Measurements from ENCODE around the gene ZNF469.

Gene ZNF469

DNA sequence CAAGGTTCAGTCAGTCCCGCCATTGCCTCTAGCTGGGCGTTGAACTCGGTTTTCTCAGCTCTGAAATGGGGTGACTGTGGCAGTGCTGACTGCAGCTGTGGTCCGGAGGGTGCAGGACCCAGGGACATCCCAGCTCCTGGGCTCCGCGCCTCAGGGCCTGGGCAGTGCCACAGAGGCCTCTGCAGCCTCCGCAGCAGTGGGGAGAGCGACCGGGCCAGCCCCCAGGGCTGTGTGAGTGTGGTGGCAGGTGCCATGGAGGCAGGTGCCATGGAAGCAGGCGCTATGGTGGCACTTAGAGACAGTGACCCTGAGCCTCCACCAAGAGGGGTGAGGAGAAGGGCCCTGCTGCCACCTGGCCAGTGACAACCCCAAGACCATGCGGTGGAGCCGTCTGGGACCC lies 30.9 kb downstream of the ZNF469 start:
- no peak for DNase-seq

DNA sequence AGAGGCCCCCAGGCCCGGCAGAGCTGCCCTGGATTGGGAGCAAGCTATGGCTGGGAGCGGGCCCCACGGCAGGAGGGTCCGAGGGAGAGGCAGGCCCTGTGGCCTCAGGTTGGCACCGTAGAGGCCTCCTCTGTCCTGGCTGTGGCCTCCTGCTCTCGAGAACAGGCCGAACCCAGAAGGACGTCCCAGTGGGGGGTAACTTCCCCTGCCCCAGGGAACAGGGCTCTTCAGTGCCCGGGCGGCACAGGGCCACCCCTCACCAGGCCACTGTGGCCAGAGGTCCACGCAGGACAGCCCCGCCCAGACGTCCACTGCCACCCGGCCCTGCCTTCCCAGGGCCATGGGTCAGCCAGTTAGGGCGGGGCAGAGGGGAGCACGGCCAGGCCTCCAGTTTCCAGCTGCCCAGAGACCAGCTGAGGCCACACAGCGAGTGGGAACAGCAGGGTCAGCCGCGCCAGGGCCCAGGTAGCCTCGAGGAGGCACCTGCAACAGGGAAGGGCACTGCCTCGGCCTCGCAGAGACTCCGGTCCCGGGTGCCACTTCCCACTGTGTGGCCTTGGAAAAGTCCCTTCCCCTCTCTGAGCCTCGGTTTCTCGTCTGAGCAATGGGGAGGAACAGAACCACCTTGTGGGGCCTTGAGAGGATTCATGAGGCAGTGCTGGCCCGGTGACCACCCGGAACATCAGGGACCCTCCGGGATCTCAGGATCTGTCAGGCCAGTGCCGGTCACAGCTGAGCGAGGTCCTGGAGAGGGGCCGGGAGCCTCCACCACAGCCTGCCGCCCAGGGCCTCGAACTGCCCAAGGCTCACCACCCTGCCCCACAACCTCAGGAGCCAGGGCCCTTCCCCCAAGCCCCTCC lies 32.0 kb downstream of the ZNF469 start:
- DNase-seq, result no peak

DNA sequence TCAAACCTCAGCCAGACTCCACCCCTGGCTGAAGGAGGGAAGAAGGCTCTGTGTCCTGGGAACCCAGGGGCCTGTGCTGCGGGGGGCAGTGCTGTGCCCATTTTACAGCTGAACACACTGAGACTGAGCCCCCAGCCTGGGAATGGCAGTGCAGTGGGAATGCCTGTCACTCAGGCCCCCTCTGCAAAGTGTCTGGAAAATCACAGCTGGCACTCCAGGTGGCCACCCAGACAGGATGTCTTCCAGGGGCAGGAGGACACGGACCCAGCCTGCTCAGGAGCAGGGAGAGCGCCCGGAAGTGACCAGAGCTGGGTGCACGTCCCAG lies 32.6 kb downstream of the ZNF469 start:
- DNase-seq, result no peak

DNA sequence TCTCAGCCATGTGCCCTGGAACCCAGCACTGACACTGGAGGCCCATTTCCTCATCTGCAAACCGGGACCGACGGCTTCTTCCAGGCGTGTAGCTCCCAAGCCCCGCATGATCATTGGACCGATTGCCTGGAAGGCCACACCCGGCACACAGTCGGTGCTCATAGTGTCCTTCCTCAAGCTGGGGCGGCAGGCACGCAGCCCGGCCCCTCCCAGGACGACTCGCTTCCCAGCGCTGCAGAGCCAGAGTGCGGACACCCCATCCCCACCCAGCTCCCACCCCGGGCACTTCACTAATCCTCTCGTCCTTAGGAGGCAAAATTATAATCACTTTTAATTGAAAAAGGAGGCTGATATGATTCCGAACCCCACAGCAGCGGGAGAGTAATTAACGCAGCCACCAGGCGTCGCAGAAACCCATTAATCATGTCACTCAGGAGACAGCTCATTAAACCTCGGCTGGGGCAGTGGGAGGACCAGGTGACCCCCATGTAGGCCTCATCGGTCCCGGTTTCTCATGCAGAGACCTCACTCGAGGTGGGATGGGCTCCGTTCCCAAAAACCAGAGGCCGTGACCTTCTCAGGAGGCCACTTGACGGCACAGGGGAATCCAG lies 33.1 kb downstream of the ZNF469 start:
- DNase-seq, result peak; percentile 29

DNA sequence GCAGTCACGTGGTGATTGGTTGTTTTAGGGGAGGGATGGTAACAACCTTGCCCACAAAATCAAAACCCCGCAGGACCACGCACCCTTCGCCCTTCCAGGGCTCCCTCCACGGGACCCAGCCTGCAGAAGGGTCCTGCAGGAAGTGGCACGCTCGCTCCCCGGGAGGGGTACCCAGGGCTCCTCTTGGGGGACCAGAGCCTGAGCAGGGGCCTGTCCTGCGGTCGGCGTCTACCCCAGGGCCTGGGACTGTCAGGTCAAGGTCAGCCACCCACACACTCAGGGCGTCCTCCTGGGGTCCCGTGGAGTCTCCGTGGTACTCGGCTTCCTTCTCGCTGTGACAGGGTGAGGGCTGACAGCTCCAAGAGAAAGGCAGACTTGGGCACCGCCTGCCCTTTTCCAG lies 33.9 kb downstream of the ZNF469 start:
- DNase-seq, result no peak

DNA sequence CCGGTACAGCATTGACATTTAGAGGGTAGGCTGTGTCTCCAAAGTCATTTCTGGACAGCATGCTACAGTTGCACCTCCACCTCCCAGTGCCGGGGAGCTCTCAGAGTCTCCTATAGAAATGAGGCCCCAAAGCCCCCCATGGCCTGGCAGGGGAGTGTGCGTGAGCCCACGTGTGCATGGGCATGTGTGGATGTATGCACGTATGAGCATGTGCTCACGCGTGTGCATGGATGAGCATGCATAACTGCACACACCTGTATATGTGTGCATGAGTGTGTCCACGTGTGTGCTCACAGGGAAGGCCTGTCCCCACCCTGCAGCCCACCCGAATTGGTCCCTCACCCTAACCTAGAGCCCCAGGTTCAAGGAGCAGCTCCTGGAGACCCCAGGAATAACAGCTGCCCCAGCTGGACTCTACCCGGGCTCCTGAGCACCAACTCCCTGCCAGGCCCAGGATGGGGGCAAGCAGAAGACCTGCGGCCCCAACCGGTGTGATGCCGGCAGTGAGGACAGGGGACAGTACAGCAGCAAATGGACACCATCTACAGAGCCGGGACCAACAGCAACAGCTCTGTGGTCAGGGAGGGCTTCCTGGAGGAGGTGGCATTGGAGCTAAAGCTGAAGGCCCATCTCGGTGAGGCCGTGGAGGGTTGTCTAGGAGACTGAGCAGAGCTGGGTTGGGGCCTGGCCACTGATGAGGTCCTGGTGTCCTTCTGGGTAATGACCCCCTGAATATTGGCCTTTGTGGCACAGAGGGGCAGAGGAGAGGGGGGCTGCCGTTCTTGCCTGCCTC lies 35.1 kb downstream of the ZNF469 start:
- DNase-seq, result no peak

DNA sequence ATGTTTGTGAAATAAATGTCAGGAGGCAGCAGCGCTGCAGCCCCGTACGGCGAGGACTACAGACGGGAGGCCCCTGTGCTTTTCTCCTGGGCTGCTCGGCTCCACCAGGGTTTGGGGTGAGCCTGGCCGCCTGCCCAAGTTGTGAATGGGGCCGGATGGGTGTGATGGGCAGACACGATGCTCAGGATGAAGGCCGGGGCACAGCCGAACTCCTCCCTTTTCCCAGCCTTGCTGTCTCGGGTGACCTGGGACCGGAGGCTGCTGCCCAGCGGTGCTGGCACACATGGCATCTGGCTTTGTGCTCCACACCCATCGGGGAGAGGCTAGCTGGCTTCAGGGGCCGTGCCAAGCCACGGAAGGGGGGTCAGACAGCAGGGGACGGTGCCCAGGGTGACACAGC lies 36.1 kb downstream of the ZNF469 start:
- DNase-seq, result no peak

DNA sequence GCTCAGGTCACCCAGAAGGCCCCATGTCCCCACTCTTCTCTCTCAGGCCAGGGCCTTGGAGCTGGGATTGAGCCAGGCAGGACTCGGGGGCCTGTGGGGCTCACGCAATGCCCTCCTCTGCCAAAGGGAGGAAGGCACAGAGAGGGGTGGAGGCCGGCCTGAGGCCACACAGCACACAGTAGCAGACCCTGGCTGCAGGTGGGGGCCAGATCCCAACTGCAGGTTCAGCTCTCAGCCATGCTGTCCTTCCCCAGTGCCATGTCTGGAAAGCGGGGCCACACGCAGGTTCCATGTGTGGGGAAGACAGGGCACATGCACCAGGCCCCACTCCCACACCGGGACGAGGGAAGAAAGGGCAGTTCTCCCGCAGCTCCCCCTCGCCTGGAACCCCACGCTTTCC lies 37.0 kb downstream of the ZNF469 start:
- DNase-seq, result no peak

DNA sequence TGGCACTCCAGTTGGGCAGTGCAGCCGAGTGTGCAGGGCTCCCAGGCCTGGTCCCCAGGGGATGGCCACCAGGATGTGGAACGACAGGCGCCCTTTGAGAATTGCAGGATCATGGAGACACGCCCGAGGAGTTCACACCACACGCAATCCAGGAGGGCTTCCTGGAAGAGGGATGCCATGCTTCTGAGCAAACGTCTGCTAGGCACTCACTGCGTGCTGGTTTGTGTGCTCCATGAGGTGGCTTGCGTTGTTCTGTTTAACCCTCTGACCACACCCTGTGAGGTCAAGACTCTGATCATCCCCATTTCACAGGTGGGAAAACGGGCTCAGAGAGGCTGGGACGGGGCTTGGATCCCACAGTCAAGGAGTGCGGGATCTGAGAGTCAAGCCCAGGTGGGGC lies 37.7 kb downstream of the ZNF469 start:
- no peak for DNase-seq

DNA sequence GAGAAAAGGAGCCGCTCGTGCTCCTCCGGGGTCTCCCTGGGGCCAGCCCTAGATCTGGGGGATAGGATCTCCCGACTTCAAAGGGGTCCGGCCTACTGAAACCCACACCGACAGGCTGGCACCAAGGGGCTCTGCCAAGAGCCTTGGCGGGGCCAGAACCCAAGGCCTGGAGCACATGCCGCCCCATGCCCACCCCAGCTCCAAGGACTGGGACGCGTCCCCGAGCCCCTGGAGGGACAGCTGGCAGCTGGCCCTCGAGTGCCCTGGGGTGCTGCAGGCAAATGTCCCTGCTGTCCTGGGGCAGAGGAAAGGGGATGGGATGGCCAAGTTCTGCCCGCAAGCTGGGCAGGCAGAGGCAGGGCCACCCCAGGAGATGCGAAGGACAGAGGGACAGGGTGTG lies 38.5 kb downstream of the ZNF469 start:
- no peak for DNase-seq

DNA sequence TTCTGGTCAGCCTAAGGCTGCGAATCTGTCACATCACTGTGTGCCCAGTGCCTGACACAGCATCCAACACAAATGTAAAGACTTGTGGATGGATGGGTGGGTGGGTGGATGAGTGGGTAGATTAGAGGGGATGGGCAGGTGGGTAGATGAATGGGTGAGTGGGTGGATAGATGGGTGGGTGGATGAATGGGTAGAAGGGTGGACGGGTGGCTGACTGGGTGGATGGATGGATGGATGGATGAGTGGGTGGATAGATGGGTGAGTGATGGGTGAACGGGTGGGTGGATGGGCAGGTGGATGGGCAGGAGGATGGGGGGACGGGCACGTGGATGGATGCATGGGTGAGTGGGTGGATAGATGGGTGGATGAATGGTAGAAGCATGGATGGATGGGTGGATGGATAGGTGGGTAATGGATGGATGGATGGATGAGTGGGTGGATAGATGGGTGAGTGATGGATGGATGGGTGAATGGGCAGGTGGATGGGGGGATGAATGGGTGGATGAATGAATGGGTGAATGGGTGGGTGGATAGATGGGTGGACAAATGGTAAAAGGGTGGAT lies 39.2 kb downstream of the ZNF469 start:
- no peak for DNase-seq

DNA sequence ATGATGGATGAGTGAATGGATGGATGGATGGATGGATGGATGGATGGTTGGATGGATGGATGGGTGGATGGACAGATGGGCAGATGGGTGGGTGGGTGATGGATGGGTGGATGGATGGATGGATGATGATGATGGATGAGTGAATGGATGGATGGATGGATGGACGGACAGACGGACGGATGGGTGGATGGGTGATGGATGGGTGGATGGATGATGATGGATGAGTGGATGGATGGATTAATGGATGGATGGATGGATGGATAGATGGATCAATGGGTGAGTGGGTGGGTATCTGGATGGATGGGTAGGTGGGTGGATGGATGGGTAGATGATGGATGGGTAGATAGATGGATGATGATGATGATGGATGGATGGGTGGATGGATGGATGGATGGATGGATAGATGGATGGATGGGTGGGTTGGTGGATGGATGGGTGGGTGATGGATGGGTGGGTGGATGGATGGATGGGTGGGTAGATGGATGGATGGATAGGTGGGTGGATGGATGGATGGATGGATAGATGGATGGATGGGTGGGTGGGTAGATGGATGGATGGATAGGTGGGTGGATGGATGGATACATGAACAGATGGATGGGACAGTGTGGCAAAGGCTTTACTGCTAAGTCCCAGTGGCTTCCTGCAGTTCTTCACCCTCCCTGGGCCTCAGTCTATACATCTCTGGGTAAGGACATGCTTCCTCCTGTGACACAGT lies 40.1 kb downstream of the ZNF469 start:
- no peak for DNase-seq

DNA sequence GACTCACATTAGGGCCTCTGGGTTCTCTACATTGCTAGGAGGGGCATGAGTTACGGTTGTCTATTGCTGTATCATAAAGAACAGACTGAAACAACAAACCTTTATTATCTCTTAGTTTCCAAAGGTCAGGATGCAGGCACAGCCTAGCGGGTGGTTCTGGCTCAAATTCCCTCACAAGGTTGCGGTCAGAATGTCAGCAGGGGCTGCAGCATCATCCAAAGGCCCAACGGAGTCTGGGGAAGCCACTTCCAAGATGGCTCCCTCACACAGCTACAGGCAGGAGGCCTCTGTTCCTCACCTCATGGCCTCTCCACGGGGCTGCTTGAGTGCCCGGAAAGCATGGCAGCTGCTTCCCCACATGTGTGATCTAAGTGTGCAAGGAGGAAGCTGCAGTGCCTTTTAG lies 40.7 kb downstream of the ZNF469 start:
- no peak for DNase-seq

DNA sequence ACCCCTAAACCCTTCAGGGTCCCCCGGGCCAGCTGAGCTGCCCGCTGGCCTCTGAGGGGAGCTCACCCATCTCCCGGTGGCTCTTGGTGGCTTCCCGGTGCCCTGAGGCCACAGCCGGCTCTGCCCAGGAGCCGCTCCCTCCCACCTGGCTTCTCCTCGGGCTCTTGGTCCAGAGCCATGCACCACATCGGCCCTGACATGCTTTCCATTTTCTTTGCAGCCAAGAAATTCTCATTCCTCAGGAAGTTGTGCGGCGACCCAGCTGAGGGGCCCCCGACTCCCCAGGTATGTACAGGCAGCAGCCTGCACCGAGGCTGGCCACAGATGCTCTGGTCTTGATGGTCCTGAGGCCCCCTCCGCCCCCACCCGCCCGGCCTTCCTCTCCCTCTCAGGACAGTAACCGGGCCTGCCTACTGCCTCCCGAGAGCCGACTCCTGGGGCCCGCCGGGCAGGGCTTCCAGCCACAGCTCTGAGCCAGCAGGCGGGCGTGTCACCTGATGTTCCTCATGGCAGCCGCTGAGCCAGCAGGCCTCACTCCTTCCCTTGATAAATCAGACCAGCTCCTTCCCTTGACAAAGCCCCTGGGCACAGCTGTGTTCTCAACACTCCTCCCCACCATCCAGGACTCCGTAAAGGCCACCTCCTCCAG lies 42.0 kb downstream of the ZNF469 start:
- DNase-seq, result no peak

DNA sequence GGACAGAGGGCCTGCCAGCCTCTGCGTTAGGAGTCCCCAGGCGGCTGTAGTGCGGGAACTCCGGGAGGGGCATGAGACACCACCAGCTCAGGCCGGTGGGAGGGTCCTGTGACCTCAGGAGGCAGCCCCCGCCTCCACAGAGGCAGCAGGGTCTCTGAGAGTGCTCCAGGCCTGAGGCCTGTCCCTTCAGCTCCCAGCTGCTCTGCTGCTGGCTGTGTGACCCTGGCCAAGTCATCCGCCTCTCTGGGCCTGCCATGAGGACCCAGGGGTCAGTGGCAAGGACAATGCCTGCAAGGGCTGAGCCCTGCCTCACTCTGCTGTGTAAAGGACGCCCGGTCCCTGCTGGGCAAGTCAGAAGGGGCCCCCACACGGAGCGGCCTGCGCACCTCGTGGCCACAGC lies 43.3 kb downstream of the ZNF469 start:
- DNase-seq, result no peak

DNA sequence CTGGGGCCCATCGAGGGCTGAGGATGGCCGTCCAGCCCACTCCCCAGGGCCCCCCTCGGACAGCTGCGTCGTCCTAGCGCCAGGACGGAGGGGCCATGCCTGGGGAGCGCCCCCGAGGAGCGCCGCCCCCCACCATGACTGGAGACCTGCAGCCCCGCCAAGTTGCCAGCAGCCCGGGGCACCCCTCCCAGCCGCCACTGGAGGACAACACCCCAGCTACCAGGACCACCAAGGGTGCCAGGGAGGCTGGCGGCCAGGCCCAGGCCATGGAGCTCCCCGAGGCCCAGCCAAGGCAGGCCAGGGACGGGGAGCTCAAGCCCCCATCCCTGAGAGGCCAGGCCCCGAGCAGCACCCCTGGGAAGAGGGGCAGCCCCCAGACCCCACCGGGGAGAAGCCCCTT lies 44.6 kb downstream of the ZNF469 start:
- DNase-seq, result no peak

DNA sequence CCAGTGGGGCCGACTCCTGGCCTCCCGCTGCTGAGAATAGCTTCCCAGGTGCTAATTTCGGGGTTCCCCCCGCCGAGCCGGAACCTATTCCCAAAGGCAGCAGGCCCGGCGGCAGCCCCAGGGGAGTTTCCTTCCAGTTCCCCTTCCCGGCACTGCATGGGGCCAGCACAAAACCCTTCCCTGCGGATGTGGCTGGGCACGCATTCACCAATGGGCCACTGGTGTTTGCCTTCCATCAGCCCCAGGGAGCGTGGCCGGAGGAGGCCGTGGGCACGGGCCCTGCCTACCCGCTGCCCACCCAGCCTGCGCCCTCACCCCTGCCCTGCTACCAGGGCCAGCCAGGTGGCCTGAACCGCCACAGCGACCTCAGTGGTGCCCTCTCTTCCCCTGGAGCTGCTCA lies 45.4 kb downstream of the ZNF469 start:
- no peak for DNase-seq

DNA sequence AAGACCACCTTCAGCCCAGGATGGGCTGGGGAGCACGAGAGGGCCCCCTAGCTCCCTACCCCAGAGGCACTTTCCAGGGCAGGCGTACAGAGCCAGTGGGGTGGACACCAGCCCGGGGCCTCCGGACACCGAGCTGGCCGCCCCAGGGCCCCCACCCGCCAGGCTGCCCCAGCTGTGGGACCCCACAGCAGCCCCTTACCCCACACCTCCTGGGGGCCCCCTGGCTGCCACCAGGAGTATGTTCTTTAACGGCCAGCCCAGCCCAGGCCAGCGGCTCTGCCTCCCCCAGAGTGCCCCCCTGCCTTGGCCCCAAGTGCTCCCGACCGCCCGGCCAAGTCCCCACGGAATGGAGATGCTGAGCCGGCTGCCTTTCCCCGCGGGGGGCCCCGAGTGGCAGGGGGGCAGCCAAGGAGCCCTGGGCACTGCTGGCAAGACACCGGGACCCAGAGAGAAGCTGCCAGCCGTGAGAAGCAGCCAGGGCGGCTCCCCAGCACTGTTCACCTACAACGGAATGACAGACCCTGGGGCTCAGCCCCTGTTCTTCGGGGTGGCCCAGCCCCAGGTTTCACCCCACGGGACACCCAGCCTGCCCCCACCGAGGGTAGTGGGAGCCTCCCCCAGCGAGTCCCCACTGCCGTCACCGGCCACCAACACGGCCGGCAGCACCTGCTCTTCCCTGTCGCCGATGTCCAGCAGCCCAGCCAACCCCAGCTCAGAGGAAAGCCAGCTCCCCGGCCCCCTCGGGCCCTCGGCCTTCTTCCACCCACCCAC lies 46.0 kb downstream of the ZNF469 start:
- no peak for DNase-seq

DNA sequence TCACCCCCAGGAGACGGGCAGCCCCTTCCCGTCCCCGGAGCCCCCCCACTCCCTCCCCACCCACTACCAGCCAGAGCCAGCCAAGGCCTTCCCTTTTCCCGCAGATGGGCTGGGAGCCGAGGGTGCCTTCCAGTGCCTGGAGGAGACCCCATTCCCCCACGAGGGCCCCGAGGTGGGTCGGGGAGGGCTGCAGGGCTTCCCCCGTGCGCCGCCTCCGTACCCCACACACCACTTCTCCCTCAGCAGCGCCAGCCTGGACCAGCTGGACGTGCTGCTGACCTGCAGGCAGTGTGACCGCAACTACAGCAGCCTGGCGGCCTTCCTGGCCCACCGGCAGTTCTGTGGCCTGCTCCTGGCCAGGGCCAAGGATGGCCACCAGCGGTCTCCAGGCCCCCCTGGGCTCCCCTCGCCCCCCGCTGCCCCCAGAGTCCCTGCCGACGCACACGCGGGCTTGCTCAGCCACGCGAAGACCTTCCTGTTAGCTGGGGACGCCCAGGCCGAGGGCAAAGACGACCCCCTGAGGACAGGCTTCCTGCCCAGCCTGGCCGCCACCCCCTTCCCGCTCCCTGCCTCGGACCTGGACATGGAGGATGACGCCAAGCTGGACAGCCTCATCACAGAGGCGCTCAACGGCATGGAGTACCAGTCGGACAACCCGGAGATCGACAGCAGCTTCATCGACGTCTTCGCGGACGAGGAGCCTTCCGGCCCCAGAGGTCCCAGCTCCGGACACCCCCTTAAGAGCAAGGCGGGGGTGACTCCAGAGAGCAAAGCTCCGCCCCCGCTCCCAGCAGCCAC lies 46.8 kb downstream of the ZNF469 start:
- no peak for DNase-seq

DNA sequence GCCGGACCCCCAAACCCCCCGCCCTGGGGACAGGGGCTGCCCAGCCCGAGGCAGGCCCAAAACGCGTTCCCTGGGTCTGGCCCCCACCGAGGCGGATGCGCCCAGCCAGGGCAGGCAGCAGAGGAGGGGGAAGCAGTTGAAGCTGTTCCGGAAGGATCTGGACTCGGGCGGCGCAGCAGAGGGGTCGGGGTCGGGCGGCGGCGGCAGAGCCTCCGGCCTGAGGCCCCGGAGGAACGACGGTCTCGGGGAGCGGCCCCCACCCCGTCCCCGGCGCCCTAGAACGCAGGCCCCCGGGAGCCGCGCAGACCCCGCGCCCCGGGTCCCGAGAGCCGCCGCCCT lies 47.4 kb downstream of the ZNF469 start:
- no peak for DNase-seq
